ENCODE results near the gene DMXL1.

Gene DMXL1, protein sequence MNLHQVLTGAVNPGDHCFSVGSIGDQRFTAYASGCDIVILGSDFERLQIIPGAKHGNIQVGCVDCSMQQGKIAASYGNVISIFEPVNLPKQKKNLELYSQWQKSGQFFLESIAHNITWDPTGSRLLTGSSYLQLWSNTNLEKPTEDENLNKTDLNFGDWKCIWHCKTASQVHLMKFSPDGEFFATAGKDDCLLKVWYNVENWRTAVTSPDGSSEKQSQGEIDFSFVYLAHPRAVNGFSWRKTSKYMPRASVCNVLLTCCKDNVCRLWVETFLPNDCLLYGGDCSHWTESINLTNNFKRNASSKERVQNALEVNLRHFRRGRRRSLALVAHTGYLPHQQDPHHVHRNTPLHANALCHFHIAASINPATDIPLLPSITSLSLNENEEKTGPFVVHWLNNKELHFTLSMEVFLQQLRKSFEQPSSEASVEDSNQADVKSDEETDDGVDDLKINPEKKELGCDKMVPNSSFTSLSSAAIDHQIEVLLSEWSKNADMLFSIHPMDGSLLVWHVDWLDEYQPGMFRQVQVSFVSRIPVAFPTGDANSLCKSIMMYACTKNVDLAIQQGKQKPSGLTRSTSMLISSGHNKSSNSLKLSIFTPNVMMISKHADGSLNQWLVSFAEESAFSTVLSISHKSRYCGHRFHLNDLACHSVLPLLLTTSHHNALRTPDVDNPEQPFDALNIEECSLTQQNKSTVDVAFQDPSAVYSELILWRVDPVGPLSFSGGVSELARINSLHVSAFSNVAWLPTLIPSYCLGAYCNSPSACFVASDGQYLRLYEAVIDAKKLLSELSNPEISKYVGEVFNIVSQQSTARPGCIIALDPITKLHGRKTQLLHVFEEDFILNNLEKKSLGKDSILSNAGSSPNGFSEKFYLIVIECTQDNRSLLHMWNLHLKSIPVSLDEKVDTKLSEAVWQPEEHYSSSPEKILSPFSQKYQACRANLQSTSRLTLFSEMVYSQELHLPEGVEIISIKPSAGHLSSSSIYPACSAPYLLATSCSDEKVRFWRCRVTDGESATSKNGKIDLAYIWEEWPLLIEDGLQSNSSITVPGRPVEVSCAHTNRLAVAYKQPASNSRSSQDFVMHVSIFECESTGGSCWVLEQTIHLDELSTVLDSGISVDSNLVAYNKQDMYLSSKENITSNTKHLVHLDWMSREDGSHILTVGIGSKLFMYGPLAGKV (N-terminal part only)

GRCh38 chr5:119070828-119071560 is at the start of gene DMXL1:
DMXL1 (plus strand) TSS chr5:119071087; CDS start chr5:119071570, 483 bp downstream.
- peak within 1 kb of the TSS; percentile 93 for H3K4me3 ChIP-seq (ENCODE audit: low read depth, low read length)
- TF ChIP-seq, protein P1, sequence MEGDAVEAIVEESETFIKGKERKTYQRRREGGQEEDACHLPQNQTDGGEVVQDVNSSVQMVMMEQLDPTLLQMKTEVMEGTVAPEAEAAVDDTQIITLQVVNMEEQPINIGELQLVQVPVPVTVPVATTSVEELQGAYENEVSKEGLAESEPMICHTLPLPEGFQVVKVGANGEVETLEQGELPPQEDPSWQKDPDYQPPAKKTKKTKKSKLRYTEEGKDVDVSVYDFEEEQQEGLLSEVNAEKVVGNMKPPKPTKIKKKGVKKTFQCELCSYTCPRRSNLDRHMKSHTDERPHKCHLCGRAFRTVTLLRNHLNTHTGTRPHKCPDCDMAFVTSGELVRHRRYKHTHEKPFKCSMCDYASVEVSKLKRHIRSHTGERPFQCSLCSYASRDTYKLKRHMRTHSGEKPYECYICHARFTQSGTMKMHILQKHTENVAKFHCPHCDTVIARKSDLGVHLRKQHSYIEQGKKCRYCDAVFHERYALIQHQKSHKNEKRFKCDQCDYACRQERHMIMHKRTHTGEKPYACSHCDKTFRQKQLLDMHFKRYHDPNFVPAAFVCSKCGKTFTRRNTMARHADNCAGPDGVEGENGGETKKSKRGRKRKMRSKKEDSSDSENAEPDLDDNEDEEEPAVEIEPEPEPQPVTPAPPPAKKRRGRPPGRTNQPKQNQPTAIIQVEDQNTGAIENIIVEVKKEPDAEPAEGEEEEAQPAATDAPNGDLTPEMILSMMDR (IDR thresholded peaks at IDR 0.05; ENCODE audit: low read depth, low read length): no peak

- H3K4me3 ChIP-seq (ENCODE audit: low read depth, low read length): no peak overlapping the region
- TF ChIP-seq, protein P1 (IDR thresholded peaks at IDR 0.05; ENCODE audit: low read depth, low read length): no peak
Observed at GRCh38 chr5:119021149-119021732, 49.6 kb upstream of the DMXL1 start.

DNA sequence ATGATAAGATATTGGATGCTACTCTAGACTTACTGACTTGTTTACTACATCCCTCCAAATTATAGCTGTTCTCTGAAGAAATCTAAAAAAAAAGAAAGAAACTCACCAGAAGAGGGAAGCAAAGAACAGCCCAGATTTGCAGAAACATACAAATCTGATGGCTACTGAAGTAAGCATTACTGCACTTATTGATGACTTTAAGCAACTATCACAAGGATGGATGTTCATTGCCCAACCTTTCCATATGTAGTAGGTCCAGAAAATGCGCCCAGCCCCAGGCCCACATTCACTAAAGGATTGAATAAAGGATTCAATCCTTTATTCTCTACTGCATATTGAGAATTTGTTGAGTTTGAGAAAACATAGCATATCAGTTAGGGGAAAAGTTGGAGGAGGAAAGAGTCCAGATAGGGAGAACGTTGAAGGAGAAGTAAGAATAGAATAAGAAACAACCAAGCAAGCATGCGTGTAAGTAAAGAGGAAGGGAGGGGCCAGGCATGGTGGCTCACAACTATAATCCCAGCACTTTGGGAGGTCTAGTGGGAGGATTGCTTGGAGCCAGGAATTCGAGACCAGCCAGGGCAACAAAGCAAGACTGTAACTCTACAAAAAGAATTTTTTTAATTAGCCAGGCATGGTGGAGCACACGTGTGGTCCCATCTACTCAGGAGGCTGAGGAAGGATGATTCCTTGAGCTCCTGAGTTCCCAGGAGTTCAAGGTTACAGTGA is 48.7 kb upstream of the DMXL1 start:
- H3K4me3 ChIP-seq (ENCODE audit: low read depth, low read length): no peak overlapping the region
- TF ChIP-seq, protein P1 (IDR thresholded peaks at IDR 0.05; ENCODE audit: low read depth, low read length): 0 out of 2 replicates have a peak, but pooled peaks have one; percentile 4

GRCh38 chr5:119022773-119023172 is 48.1 kb upstream of the DMXL1 start:
- H3K4me3 ChIP-seq (ENCODE audit: low read depth, low read length): no peak overlapping the region
- TF ChIP-seq, protein P1 (IDR thresholded peaks at IDR 0.05; ENCODE audit: low read depth, low read length): no peak

- no peak overlapping the region for H3K4me3 ChIP-seq (ENCODE audit: low read depth, low read length)
- TF ChIP-seq, protein P1 (IDR thresholded peaks at IDR 0.05; ENCODE audit: low read depth, low read length): no peak
Observed at GRCh38 chr5:119028575-119028974, 42.3 kb upstream of the DMXL1 start.

Measured in WI38 (cell line).